Activated CD4-positive, alpha-beta T cell treated with anti-CD3 and anti-CD28 coated beads for 36 hours (primary cell): Measurements from ENCODE around the gene PNMA1. TPM values are rescaled to one million over a fixed set of nuclear protein-coding genes. Genes with fewer than 3 reads are reported as not detected.
A peak's percentile ranks its signal among the peaks of the same experiment; 100 is the strongest.

ENCODE experiments used
- ATAC-seq: fragments of 200-7000 bp; cut with Tn5 transposase; one replicate; pipeline ENCODE4 v1.10.0; 2021; ENCODE audit warnings: mild to moderate bottlenecking, moderate library complexity
- CTCF ChIA-PET: fragments of 350-600 bp; sonication (Branson Sonifier 250); formaldehyde crosslinking; loops from one replicate; lab custom pipeline; 2021; ENCODE audit warnings: antibody characterized with exemption; lab: Charles Lee
- POLR2A ChIA-PET: fragments of 350-600 bp; sonication (Branson Sonifier 250); formaldehyde crosslinking; loops from one replicate; lab custom pipeline; 2021; ENCODE audit warnings: antibody characterized with exemption, inconsistent platforms; lab: Charles Lee
- DNase-seq: peaks from one replicate; pipeline ENCODE4 v3.0.0-alpha.2; 2020
- H3K27ac Mint-ChIP-seq: one replicate; pipeline ENCODE4 v1.8.0; 2021; ENCODE audit warnings: mixed read lengths
- H3K27me3 Mint-ChIP-seq: one replicate; pipeline ENCODE4 v1.8.0; 2021; ENCODE audit warnings: mixed read lengths
- H3K36me3 Mint-ChIP-seq: one replicate; pipeline ENCODE4 v1.8.0; 2021; ENCODE audit warnings: low read depth, mixed read lengths
- H3K4me1 Mint-ChIP-seq: one replicate; pipeline ENCODE4 v1.8.0; 2021; ENCODE audit warnings: mixed read lengths
- H3K4me3 Mint-ChIP-seq: one replicate; pipeline ENCODE4 v1.8.0; 2021; ENCODE audit warnings: mild to moderate bottlenecking, moderate library complexity, mixed read lengths
- H3K9me3 Mint-ChIP-seq: one replicate; pipeline ENCODE4 v1.8.0; 2021; ENCODE audit warnings: low read depth, mixed read lengths
- intact Hi-C, 2 experiments: fragments of 100-400 bp; cut with DNase I in 1 of 2; cut with micrococcal nuclease in 1 of 2; formaldehyde crosslinking; loops; one replicate each; pipeline versions ENCODE4 v1.14.2 to v1.15.1; 2022 to 2024; cut with DNase I, micrococcal nuclease
- total RNA-seq, 2 experiments: library from RNA; stranded (reverse); gene quantifications; one replicate each; pipeline ENCODE4 v1.2.3, GENCODE V29; 2021

Gene PNMA1
- total RNA-seq, 2 experiments from 2014 or later: 23.2 to 28.8 TPM

- Mint-ChIP-seq H3K4me3 (peak overlapping the region; percentile 66), H3K4me1 (peaks cover 94% of the 10 kb centered on the region), H3K27ac (peak overlapping the region; percentile 82), H3K36me3 (peaks cover 16% of the 10 kb centered on the region), H3K9me3 (no peaks in the 10 kb centered on the region), H3K27me3 (no peaks in the 10 kb centered on the region)
- no peak for DNase-seq
- ATAC-seq: no peak
- intact Hi-C loops: loop anchor here (5.0 to 10.0 kb wide), 3 partner anchors 83 to 340 kb away; partner anchors contain the start of genes ALDH6A1 (in 1 of the 2), LIN52 (in 1 of the 2) and ZNF410 (in 1 of the 2)
- ChIA-PET CTCF (interaction anchor here (0.7 to 10.6 kb wide), 13 partner anchors 11 to 700 kb away, joined by 3 to 116 read pairs (median 3); a partner anchor contains a TSS), POLR2A (interaction anchor here (0.6 to 1.7 kb wide), 4 partner anchors 10 to 138 kb away, joined by 4 to 6 read pairs (median 4); no protein-coding TSS in a partner anchor)
These were observed 30.1 kb upstream of the PNMA1 start for GRCh38 chr14:73744175-73744867.

GRCh38 chr14:73743431-73743931, 29.3 kb upstream of the PNMA1 start:
- Mint-ChIP-seq H3K36me3 (peaks cover 19% of the 10 kb centered on the region), H3K4me1 (peaks cover 86% of the 10 kb centered on the region), H3K27me3 (no peaks in the 10 kb centered on the region), H3K4me3 (peak overlapping the region; percentile 66), H3K9me3 (no peaks in the 10 kb centered on the region), H3K27ac (peak overlapping the region; percentile 82)
- DNase-seq (peak; percentile 79), ATAC-seq (peak; percentile 39)
- ChIA-PET CTCF (interaction anchor here (0.7 to 10.6 kb wide), 13 partner anchors 12 to 699 kb away, joined by 3 to 116 read pairs (median 3); a partner anchor contains a TSS), POLR2A (interaction anchor here (1.4 to 2.2 kb wide), 4 partner anchors 13 to 17 kb away, joined by 3 to 9 read pairs (median 6); a partner anchor contains a TSS)
- intact Hi-C loops: loop anchor here (5.0 to 10.0 kb wide), 3 partner anchors 84 to 341 kb away; partner anchors contain the start of genes ALDH6A1 (in 1 of the 2), LIN52 (in 1 of the 2) and ZNF410 (in 1 of the 2)

DNA sequence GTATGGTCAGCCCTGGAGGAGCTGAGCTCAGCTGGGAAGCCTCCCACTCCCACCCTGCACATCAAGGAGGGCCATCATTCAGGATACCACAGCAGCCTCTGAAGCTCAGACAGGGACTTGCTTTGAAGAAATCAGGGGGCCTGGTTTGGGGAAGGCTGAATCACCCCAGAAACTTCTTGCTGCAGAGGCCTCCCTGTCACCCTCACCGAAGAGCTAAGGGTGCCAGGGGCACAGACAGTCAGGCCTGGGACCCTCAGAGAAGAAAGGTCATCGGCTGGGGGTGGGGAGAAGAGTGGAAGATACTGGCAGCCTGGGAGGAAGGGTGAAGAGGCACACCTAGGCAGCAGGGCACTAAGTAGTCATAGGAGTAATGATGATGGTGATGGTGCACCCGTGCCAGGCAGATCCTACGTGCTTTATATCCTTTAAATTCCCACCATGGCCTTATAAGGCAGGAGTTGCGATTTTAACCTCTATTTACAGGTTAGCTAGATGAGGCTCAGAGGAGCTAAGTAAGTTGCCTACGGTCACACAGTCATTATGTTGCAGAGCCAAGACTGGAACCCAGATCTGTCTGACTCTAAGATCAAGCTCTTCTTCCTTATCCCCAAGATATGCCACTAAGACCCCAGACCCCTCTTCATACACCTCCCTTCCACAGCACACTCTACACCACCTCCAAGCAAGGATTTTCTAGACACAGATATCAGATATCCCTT, 28.5 kb upstream of the PNMA1 start:
- peaks cover 78% of the 10 kb centered on the region for H3K4me1 Mint-ChIP-seq
- POLR2A ChIA-PET: interaction anchor here (1.4 to 2.2 kb wide), 7 partner anchors 12 to 29 kb away, joined by 3 to 9 read pairs (median 5); partner anchors contain the start of gene PNMA1
- H3K27me3 Mint-ChIP-seq: no peaks in the 10 kb centered on the region
- ATAC-seq (peak; percentile 20), DNase-seq (peak; percentile 46)
- H3K4me3 Mint-ChIP-seq: peak overlapping the region; percentile 66
- H3K27ac Mint-ChIP-seq: peak overlapping the region; percentile 82
- CTCF ChIA-PET: interaction anchor here (0.9 to 10.6 kb wide), 12 partner anchors 12 to 279 kb away, joined by 3 to 116 read pairs (median 6); partner anchors contain the start of gene PTGR2
- no peaks in the 10 kb centered on the region for H3K9me3 Mint-ChIP-seq
- peaks cover 21% of the 10 kb centered on the region for H3K36me3 Mint-ChIP-seq
- intact Hi-C loops: loop anchor here (1.0 to 10.0 kb wide), 5 partner anchors 12 to 342 kb away; partner anchors contain the start of genes ALDH6A1 (in 1 of the 2), LIN52 (in 1 of the 2) and ZNF410 (in 1 of the 2)

GRCh38 chr14:73741876-73742519, 27.8 kb upstream of the PNMA1 start:
- DNase-seq (peak; percentile 61), ATAC-seq (peak; percentile 31)
- peak overlapping the region; percentile 82 for H3K27ac Mint-ChIP-seq
- H3K9me3 Mint-ChIP-seq: no peaks in the 10 kb centered on the region
- H3K27me3 Mint-ChIP-seq: no peaks in the 10 kb centered on the region
- CTCF ChIA-PET: interaction anchor here (0.8 to 10.6 kb wide), 13 partner anchors 12 to 172 kb away, joined by 3 to 116 read pairs (median 6); partner anchors contain the start of gene PTGR2
- intact Hi-C loops: loop anchor here (1.0 to 10.0 kb wide), 7 partner anchors 12 to 343 kb away; partner anchors contain the start of genes ALDH6A1 (in 1 of the 2), LIN52 (in 1 of the 2) and ZNF410 (in 1 of the 2)
- H3K4me3 Mint-ChIP-seq: peak overlapping the region; percentile 66
- peaks cover 71% of the 10 kb centered on the region for H3K4me1 Mint-ChIP-seq
- POLR2A ChIA-PET: interaction anchor here (0.7 to 2.2 kb wide), 8 partner anchors 8 to 44 kb away, joined by 3 to 9 read pairs (median 4); partner anchors contain the start of gene PNMA1
- peaks cover 21% of the 10 kb centered on the region for H3K36me3 Mint-ChIP-seq

GRCh38 chr14:73741386-73741875, 27.2 kb upstream of the PNMA1 start:
- CTCF ChIA-PET: interaction anchor here (0.8 to 10.6 kb wide), 13 partner anchors 11 to 110 kb away, joined by 3 to 116 read pairs (median 6); partner anchors contain the start of gene PTGR2
- intact Hi-C loops: loop anchor here (1.0 to 10.0 kb wide), 5 partner anchors 15 to 343 kb away; partner anchors contain the start of genes ALDH6A1 (in 1 of the 2), LIN52 (in 1 of the 2) and ZNF410 (in 1 of the 2)
- Mint-ChIP-seq H3K36me3 (peaks cover 25% of the 10 kb centered on the region), H3K4me3 (peak overlapping the region; percentile 66), H3K27ac (peak overlapping the region; percentile 82), H3K9me3 (no peaks in the 10 kb centered on the region), H3K4me1 (peaks cover 65% of the 10 kb centered on the region), H3K27me3 (no peaks in the 10 kb centered on the region)
- DNase-seq (peak; percentile 85), ATAC-seq (peak; percentile 80)
- POLR2A ChIA-PET: interaction anchor here (0.7 to 2.2 kb wide), 7 partner anchors 9 to 44 kb away, joined by 4 to 9 read pairs (median 5); partner anchors contain the start of gene PNMA1

GRCh38 chr14:73740618-73741326, 26.6 kb upstream of the PNMA1 start:
- POLR2A ChIA-PET: interaction anchor here (0.7 to 2.2 kb wide), 7 partner anchors 9 to 113 kb away, joined by 3 to 9 read pairs (median 4); partner anchors contain the start of gene PNMA1
- intact Hi-C loops: loop anchor here (1.0 to 10.0 kb wide), 5 partner anchors 16 to 344 kb away; partner anchors contain the start of genes ALDH6A1 (in 1 of the 2), LIN52 (in 1 of the 2) and ZNF410 (in 1 of the 2)

GRCh38 chr14:73739899-73740617, 25.9 kb upstream of the PNMA1 start:
- ChIA-PET CTCF (interaction anchor here (1.7 to 10.6 kb wide), 3 partner anchors 10 to 45 kb away, joined by 8 to 116 read pairs (median 90); a partner anchor contains a TSS), POLR2A (interaction anchor here (1.0 kb wide), 1 partner anchor 114 kb away, joined by 3 read pairs; no protein-coding TSS in a partner anchor)
- Mint-ChIP-seq H3K27ac (no peak overlapping the region), H3K9me3 (no peaks in the 10 kb centered on the region), H3K27me3 (no peaks in the 10 kb centered on the region), H3K4me1 (peaks cover 52% of the 10 kb centered on the region), H3K4me3 (no peak overlapping the region), H3K36me3 (peaks cover 31% of the 10 kb centered on the region)
- DNase-seq (no peak), ATAC-seq (no peak)
- intact Hi-C loops: loop anchor here (5.0 to 10.0 kb wide), 3 partner anchors 87 to 345 kb away; partner anchors contain the start of genes ALDH6A1 (in 1 of the 2), LIN52 (in 1 of the 2) and ZNF410 (in 1 of the 2)

More at GRCh38 chr14:73740618-73741326, 26.6 kb upstream of the PNMA1 start:
- Mint-ChIP-seq H3K4me3 (peak overlapping the region; percentile 66), H3K9me3 (no peaks in the 10 kb centered on the region), H3K36me3 (peaks cover 27% of the 10 kb centered on the region), H3K4me1 (peaks cover 59% of the 10 kb centered on the region), H3K27ac (peak overlapping the region; percentile 82), H3K27me3 (no peaks in the 10 kb centered on the region)
- ATAC-seq: no peak
- no peak for DNase-seq
- CTCF ChIA-PET: interaction anchor here (1.1 to 10.6 kb wide), 10 partner anchors 11 to 110 kb away, joined by 3 to 116 read pairs (median 6); partner anchors contain the start of gene PTGR2

- intact Hi-C loops: no loop called here
- Mint-ChIP-seq H3K36me3 (peaks cover 38% of the 10 kb centered on the region), H3K9me3 (no peaks in the 10 kb centered on the region), H3K27ac (no peak overlapping the region), H3K27me3 (no peaks in the 10 kb centered on the region), H3K4me3 (no peak overlapping the region), H3K4me1 (peaks cover 44% of the 10 kb centered on the region)
- POLR2A ChIA-PET: no interaction called here
- DNase-seq (no peak), ATAC-seq (no peak)
- CTCF ChIA-PET: interaction anchor here (7.9 kb wide), 1 partner anchor 16 kb away, joined by 116 read pairs; a partner anchor contains a TSS
These were observed 25.2 kb upstream of the PNMA1 start for GRCh38 chr14:73739174-73739898.
